HG02610 (cell line): ENCODE data around the gene ZNF451.
"Not testable (repeated sequence)": the region's sequence is repeated elsewhere in the genome, so short reads cannot be mapped to it uniquely, and the experiment has no call there.

ENCODE experiments used
- ATAC-seq: cut with Tn5 transposase; IDR thresholded peaks from one replicate; pipeline ENCODE4 v1.9.1; 2021; ENCODE audit warnings: mild to moderate bottlenecking, moderate library complexity; ENCODE audit not compliant: unreplicated experiment

The ZNF451 gene

DNA sequence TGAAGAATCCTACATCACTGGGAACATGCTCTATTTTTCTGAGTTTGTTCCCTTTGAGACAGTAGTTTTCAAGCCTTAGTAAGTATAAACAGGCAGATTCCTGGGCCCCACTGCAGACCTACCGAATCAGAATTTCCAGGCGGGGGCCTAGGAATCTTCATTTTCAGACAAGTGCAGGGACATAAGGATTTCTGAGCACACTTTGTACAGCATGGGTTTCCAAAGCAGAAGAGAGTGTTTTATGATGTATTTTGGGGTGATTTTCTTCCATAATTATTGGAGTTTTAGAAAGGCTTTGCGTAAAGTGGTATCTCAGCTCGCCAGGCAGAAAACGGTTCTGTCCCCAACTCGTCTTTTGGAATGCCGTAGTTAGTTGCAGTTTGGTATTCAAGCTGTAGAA, 1.4 kb downstream of the ZNF451 start:
- not testable (repeated sequence) for ATAC-seq

- no peak for ATAC-seq
These were observed 4.7 kb downstream of the ZNF451 start for GRCh38 chr6:57094689-57095088.

- no peak for ATAC-seq
These were observed 7.6 kb downstream of the ZNF451 start for GRCh38 chr6:57097596-57097995.

- no peak for ATAC-seq
These were observed 13.0 kb downstream of the ZNF451 start for GRCh38 chr6:57102976-57103375.

DNA sequence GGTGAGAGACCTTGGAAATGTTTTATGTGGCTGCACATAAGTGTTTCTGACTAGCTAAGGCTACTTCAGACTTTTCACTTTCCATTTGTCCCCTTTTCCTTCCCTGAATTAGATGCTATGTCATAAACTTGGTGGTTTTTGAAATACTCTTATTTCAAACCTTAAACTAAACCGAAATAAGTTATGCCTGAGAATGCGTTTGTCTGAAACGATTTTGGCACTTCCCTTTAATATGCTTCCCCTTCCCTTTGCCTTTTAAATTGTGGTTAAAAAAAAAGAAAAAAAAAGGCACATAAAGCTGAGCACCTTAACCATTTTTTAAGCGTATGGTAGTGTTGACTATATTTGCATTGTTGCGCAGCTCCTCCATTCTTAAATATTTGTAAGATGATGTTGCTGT, 14.3 kb downstream of the ZNF451 start:
- no peak for ATAC-seq

DNA sequence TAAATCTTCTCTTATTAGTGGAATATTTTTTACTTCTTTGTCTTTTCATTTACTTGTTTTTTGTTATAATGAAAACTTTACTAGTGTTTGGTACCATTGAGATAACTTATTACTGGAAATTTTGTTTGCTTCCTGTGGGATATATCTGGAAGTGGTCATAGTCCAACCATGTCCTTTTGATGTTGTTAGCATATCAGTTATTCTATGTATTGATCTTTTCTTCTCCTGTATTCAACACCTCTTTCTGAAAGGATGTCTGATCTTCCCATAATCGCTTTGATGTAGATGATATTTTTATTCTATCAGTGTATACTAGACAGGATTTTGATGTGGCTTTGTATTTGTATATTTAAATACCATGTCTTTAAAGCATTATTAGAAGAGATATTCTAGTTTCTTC, 17.0 kb downstream of the ZNF451 start:
- no peak for ATAC-seq

- peak; percentile 94 for ATAC-seq
These were observed 18.7 kb downstream of the ZNF451 start for GRCh38 chr6:57108691-57109090.

GRCh38 chr6:57109880-57110279, 19.9 kb downstream of the ZNF451 start:
- ATAC-seq = no peak

GRCh38 chr6:57113105-57113504, 23.1 kb downstream of the ZNF451 start:
- ATAC-seq = no peak

GRCh38 chr6:57116776-57117175, 26.8 kb downstream of the ZNF451 start:
- ATAC-seq = no peak

DNA sequence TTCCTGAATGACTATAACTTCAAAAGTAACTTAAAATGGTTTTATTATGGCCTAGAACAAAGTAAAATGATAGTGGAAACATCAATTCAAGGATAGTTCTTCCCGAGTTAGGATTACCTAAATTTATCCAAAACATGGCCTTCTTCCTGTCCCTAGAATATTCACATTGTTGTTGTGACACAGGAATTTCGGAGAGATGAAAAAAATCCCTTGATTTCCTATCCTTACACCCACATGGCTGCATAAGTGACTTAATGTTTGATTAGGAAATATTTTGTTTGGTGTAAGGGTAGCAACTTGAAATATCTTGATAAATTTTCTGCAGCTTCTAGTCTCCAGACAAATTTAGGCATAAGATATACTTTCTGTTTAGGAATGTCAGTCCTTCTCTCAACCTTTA, 27.8 kb downstream of the ZNF451 start:
- ATAC-seq = no peak

- ATAC-seq = no peak
These were observed 33.1 kb downstream of the ZNF451 start for GRCh38 chr6:57123111-57123510.

GRCh38 chr6:57127763-57128162, 37.8 kb downstream of the ZNF451 start:
- no peak for ATAC-seq

GRCh38 chr6:57130661-57131177, 40.7 kb downstream of the ZNF451 start:
- no peak for ATAC-seq

GRCh38 chr6:57134954-57135353, 45.0 kb downstream of the ZNF451 start:
- no peak for ATAC-seq

DNA sequence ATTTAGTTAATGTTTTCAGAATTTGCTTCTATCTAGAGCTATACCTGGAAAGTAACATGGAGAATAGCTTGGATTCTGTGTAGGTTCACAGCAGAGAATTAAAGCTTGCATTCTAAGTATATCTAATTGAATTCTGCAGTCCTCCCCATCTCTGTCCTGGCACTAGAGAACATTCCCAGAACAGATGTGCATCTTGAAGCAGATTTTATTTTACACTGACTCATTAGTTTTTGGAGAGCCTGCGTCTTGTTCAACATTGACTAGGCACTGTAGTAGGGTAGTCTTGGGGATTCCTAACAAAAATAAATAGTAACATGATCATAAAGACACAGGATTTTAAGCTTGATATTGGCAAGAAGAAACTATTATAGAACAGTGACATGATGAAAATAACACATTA, 45.9 kb downstream of the ZNF451 start:
- no peak for ATAC-seq

GRCh38 chr6:57137350-57137749, 47.4 kb downstream of the ZNF451 start:
- no peak for ATAC-seq

GRCh38 chr6:57138026-57138425, 48.0 kb downstream of the ZNF451 start:
- ATAC-seq = no peak

- no peak for ATAC-seq
These were observed 51.6 kb downstream of the ZNF451 start for GRCh38 chr6:57141451-57142177.

DNA sequence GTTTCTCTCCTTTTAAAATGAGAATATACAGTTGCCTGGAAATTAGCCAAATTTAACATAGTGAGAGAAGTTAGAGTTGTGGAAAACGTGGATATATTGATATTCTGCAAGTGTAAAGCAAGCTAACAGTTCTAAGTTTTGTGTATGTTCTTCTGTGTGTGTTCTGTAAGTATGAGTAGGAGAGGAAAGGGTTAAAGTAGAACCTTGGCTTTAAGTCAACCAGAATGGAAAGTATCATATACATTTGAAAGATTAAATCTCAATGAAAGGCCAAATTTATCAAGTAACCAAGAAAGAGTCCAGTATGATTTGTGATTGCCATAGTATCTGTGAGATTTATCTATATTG, 52.2 kb downstream of the ZNF451 start:
- no peak for ATAC-seq

GRCh38 chr6:57143690-57144089, 53.7 kb downstream of the ZNF451 start:
- no peak for ATAC-seq

GRCh38 chr6:57147401-57147800, 57.4 kb downstream of the ZNF451 start:
- no peak for ATAC-seq
